ENCODE data around the gene PRG2. TPM values are rescaled to one million over a fixed set of nuclear protein-coding genes. Genes with fewer than 3 reads are reported as not detected.

The PRG2 gene
- total RNA-seq, 1 donor from 2014 or later: 1.0 TPM

DNA sequence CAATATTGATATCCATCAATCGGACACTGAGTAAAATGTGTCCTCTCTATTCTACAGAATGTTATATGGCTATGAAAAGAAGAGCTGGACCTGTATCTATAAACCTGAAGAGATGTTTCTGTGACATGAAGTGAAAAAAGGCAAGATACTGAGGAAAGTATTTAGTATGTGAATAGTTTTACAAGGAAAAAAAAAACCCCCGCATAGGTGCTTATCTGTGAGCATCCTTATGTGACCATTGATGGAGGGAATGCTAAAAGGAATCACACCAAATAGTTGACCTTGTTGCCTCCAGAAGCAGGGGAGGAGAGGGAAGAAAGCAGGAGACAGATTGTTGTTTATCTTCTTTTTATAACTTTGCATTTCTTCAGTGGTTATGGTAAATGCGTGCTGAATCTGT, 661 bp upstream of the PRG2 start:
- no peaks in the 10 kb centered on the region for H3K36me3 ChIP-seq (ENCODE audit: control insufficient read depth in 3 of 3, insufficient read depth in 3 of 3, low read length in 3 of 3)
- H3K27me3 ChIP-seq (ENCODE audit: control insufficient read depth in 3 of 3, insufficient read depth in 3 of 3, low read length in 3 of 3): no peaks in the 10 kb centered on the region
- peaks cover 6 to 16% (median 10%) of the 10 kb centered on the region in 3 donors for H3K4me1 ChIP-seq (ENCODE audit: control insufficient read depth in 3 of 3, insufficient read depth in 3 of 3, low read length in 3 of 3)
- H3K4me3 ChIP-seq (ENCODE audit: low read length in 3 of 3): no peak overlapping the region
- H3K9ac ChIP-seq (ENCODE audit: low read depth in 1 of 3, low read length in 3 of 3): no peak overlapping the region
- H3K9me3 ChIP-seq (ENCODE audit: control insufficient read depth in 3 of 3, low read length in 3 of 3): no peaks in the 10 kb centered on the region
- no peak overlapping the region for H3K27ac ChIP-seq (ENCODE audit: low read depth, low read length)

DNA sequence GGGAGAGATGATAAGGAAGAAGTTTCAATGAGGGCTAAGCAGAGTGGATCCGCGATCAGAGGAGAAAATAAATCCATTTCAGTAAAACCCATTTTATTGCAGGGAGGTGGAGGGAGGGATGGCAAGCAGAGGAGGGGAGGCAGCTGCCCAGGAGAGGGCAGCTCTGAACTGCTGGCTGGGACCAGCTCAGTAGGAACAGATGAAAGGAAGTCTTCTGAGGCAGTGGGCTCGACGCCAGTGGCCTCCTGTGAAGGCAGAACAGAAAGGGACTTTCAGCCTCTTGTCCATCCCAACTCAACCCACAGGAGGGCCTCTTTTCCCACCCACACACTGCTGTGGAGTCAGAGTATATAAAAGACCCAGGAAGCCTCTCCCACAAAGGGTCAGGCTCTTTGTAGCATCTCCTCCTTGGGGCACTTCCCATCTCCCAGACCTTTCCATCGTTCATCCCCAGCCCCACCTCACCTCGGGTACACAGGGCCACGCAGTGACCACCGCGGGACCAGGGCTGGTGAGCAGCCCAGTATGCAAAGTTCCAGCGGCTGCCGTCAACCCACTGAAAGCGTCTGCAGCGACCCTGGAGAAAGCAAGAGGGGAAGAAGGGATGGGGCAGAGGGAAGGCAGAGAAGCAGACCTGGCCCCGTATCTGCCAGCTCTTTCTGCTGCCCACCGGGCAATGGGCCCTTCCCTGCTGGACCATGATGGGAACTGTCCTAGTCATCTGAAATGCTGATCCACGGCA, 3.0 kb downstream of the PRG2 start:
- peaks cover 12 to 24% (median 13%) of the 10 kb centered on the region in 3 donors for H3K4me1 ChIP-seq (ENCODE audit: control insufficient read depth in 3 of 3, insufficient read depth in 3 of 3, low read length in 3 of 3)
- no peaks in the 10 kb centered on the region for H3K9me3 ChIP-seq (ENCODE audit: control insufficient read depth in 3 of 3, low read length in 3 of 3)
- no peak overlapping the region for H3K27ac ChIP-seq (ENCODE audit: low read depth, low read length)

DNA sequence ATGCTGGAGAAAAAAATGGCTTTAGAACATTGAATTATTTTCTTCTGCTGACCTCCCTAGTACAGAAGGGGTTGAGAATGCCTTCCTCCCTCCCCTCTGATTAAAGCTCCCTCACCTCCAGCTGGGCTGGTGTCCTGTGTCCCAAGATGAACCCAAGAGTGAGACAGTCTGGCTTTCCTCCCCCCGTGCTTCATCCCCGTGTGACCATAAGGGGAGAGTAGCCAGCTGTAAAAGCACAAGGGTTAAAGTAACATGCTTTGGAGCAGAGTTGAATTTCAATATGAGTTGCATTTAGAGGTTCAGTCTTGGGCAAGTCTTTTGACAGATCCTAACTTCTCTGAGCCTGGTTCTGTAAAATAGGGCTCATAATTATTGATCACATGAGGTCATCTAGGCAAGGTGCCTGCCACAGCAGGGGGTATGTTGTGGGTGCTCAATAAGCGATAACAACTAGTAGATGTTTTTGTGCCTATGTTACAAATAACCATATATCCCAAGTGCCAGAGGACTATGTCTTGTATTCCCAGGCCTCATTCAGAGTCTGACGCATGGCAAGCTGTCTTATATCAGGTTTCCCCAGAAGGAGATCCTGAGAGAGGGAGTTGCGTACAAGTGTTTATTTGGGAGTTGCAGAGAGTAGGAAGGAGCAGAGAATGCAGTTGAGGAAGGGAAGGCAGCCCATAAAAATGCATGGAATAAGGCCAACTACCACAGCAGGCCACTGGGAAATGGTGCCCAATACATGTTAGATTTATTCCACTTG, 4.1 kb downstream of the PRG2 start:
- Histone ChIP-seq H3K9ac (ENCODE audit: low read depth in 1 of 3, low read length in 3 of 3) (peak overlapping the region in 1 of 3 donors; percentile 50), H3K27ac (ENCODE audit: low read depth, low read length) (peak overlapping the region; percentile 33), H3K27me3 (ENCODE audit: control insufficient read depth in 3 of 3, insufficient read depth in 3 of 3, low read length in 3 of 3) (no peaks in the 10 kb centered on the region), H3K9me3 (ENCODE audit: control insufficient read depth in 3 of 3, low read length in 3 of 3) (no peaks in the 10 kb centered on the region), H3K4me1 (ENCODE audit: control insufficient read depth in 3 of 3, insufficient read depth in 3 of 3, low read length in 3 of 3) (peaks cover 12 to 24% (median 13%) of the 10 kb centered on the region in 3 donors), H3K4me3 (ENCODE audit: low read length in 3 of 3) (no peak overlapping the region), H3K36me3 (ENCODE audit: control insufficient read depth in 3 of 3, insufficient read depth in 3 of 3, low read length in 3 of 3) (no peaks in the 10 kb centered on the region)

More for the DNA sequence above, 3.0 kb downstream of the PRG2 start:
- H3K27me3 ChIP-seq (ENCODE audit: control insufficient read depth in 3 of 3, insufficient read depth in 3 of 3, low read length in 3 of 3): no peaks in the 10 kb centered on the region
- no peak overlapping the region for H3K4me3 ChIP-seq (ENCODE audit: low read length in 3 of 3)
- H3K9ac ChIP-seq (ENCODE audit: low read depth in 1 of 3, low read length in 3 of 3): peak overlapping the region in 1 of 3 donors; percentile 25
- H3K36me3 ChIP-seq (ENCODE audit: control insufficient read depth in 3 of 3, insufficient read depth in 3 of 3, low read length in 3 of 3): no peaks in the 10 kb centered on the region

- Histone ChIP-seq H3K4me3 (ENCODE audit: low read length in 3 of 3) (no peak within 1 kb of the TSS), H3K27ac (ENCODE audit: low read depth, low read length) (no peak within 1 kb of the TSS), H3K9ac (ENCODE audit: low read depth in 1 of 3, low read length in 3 of 3) (no peak within 1 kb of the TSS), H3K36me3 (ENCODE audit: control insufficient read depth in 3 of 3, insufficient read depth in 3 of 3, low read length in 3 of 3) (no peaks in the 10 kb centered on the region), H3K4me1 (ENCODE audit: control insufficient read depth in 3 of 3, insufficient read depth in 3 of 3, low read length in 3 of 3) (peaks cover 2 to 7% (median 4%) of the 10 kb centered on the region in 3 donors), H3K27me3 (ENCODE audit: control insufficient read depth in 3 of 3, insufficient read depth in 3 of 3, low read length in 3 of 3) (peaks cover 0 to 11% (median 7%) of the 10 kb centered on the region in 3 donors), H3K9me3 (ENCODE audit: control insufficient read depth in 3 of 3, low read length in 3 of 3) (no peaks in the 10 kb centered on the region)
These were observed 9.5 kb downstream of the PRG2 start, which contains the start of gene PRG3 for GRCh38 chr11:57380975-57381374. Gene PRG3 (minus strand): TSS chr11:57381150. CDS start chr11:57380708, 442 bp downstream.

- H3K9me3 ChIP-seq (ENCODE audit: control insufficient read depth in 3 of 3, low read length in 3 of 3): no peaks in the 10 kb centered on the region
- H3K36me3 ChIP-seq (ENCODE audit: control insufficient read depth in 3 of 3, insufficient read depth in 3 of 3, low read length in 3 of 3): no peaks in the 10 kb centered on the region
- no peaks in the 10 kb centered on the region for H3K4me1 ChIP-seq (ENCODE audit: control insufficient read depth in 3 of 3, insufficient read depth in 3 of 3, low read length in 3 of 3)
- no peak overlapping the region for H3K9ac ChIP-seq (ENCODE audit: low read depth in 1 of 3, low read length in 3 of 3)
- no peak overlapping the region for H3K4me3 ChIP-seq (ENCODE audit: low read length in 3 of 3)
- no peak overlapping the region for H3K27ac ChIP-seq (ENCODE audit: low read depth, low read length)
- H3K27me3 ChIP-seq (ENCODE audit: control insufficient read depth in 3 of 3, insufficient read depth in 3 of 3, low read length in 3 of 3): peaks cover 0 to 11% (median 7%) of the 10 kb centered on the region in 3 donors
These were observed 10.7 kb downstream of the PRG2 start for GRCh38 chr11:57379732-57380131.

DNA sequence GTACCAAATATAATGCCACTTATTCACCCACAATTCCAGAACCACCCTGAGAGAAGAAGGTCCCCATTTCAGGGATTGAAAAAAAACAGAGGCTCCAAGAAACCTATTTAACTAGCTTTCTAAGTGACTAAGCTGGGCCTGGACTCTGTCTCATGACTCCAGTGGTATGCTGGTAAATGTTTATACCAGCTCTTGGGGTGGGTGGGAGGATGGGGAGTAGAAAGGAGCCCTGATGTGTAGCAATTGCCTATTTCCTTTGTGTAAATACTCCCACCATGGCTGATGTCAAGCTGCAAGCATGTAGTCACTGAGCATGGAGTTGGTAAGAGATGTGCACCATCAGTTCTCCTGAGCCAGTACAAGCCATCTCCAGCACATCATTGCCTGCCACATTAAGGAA, 12.3 kb downstream of the PRG2 start:
- Histone ChIP-seq H3K27me3 (ENCODE audit: control insufficient read depth in 3 of 3, insufficient read depth in 3 of 3, low read length in 3 of 3) (peaks cover 0 to 11% (median 7%) of the 10 kb centered on the region in 3 donors), H3K4me3 (ENCODE audit: low read length in 3 of 3) (no peak overlapping the region), H3K9me3 (ENCODE audit: control insufficient read depth in 3 of 3, low read length in 3 of 3) (no peaks in the 10 kb centered on the region)

DNA sequence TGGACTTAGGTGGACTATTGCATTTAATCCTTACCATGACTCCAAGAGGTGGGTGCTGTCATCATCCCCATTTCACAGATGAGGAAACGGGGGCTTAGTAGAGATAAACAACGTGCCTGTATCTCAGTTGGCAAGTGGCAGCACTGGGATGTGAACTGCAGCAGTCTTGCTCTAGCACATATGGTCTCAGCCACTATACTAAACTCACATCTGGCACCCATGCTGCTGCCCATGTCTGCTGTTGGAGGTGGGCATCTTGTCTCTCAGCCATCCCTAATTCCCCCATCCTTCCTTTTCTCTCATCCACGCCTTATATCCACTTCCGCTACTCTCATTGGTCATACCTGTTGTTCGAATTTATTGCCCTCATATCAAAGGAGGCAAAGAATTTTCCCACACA, 13.3 kb downstream of the PRG2 start:
- Histone ChIP-seq H3K9me3 (ENCODE audit: control insufficient read depth in 3 of 3, low read length in 3 of 3) (no peaks in the 10 kb centered on the region), H3K27me3 (ENCODE audit: control insufficient read depth in 3 of 3, insufficient read depth in 3 of 3, low read length in 3 of 3) (peaks cover 0 to 11% (median 7%) of the 10 kb centered on the region in 3 donors), H3K4me3 (ENCODE audit: low read length in 3 of 3) (no peak overlapping the region), H3K36me3 (ENCODE audit: control insufficient read depth in 3 of 3, insufficient read depth in 3 of 3, low read length in 3 of 3) (no peaks in the 10 kb centered on the region), H3K9ac (ENCODE audit: low read depth in 1 of 3, low read length in 3 of 3) (no peak overlapping the region), H3K27ac (ENCODE audit: low read depth, low read length) (no peak overlapping the region), H3K4me1 (ENCODE audit: control insufficient read depth in 3 of 3, insufficient read depth in 3 of 3, low read length in 3 of 3) (no peaks in the 10 kb centered on the region)

More for the DNA sequence above, 12.3 kb downstream of the PRG2 start:
- Histone ChIP-seq H3K27ac (ENCODE audit: low read depth, low read length) (no peak overlapping the region), H3K4me1 (ENCODE audit: control insufficient read depth in 3 of 3, insufficient read depth in 3 of 3, low read length in 3 of 3) (no peaks in the 10 kb centered on the region), H3K36me3 (ENCODE audit: control insufficient read depth in 3 of 3, insufficient read depth in 3 of 3, low read length in 3 of 3) (no peaks in the 10 kb centered on the region), H3K9ac (ENCODE audit: low read depth in 1 of 3, low read length in 3 of 3) (no peak overlapping the region)

GRCh38 chr11:57376095-57377090, 14.1 kb downstream of the PRG2 start:
- Histone ChIP-seq H3K27ac (ENCODE audit: low read depth, low read length) (no peak overlapping the region), H3K36me3 (ENCODE audit: control insufficient read depth in 3 of 3, insufficient read depth in 3 of 3, low read length in 3 of 3) (no peaks in the 10 kb centered on the region), H3K9me3 (ENCODE audit: control insufficient read depth in 3 of 3, low read length in 3 of 3) (no peaks in the 10 kb centered on the region), H3K4me3 (ENCODE audit: low read length in 3 of 3) (no peak overlapping the region), H3K9ac (ENCODE audit: low read depth in 1 of 3, low read length in 3 of 3) (no peak overlapping the region), H3K27me3 (ENCODE audit: control insufficient read depth in 3 of 3, insufficient read depth in 3 of 3, low read length in 3 of 3) (peaks cover 0 to 11% (median 7%) of the 10 kb centered on the region in 3 donors), H3K4me1 (ENCODE audit: control insufficient read depth in 3 of 3, insufficient read depth in 3 of 3, low read length in 3 of 3) (no peaks in the 10 kb centered on the region)

- Histone ChIP-seq H3K4me1 (ENCODE audit: control insufficient read depth in 3 of 3, insufficient read depth in 3 of 3, low read length in 3 of 3) (no peaks in the 10 kb centered on the region), H3K4me3 (ENCODE audit: low read length in 3 of 3) (no peak overlapping the region), H3K9ac (ENCODE audit: low read depth in 1 of 3, low read length in 3 of 3) (no peak overlapping the region), H3K9me3 (ENCODE audit: control insufficient read depth in 3 of 3, low read length in 3 of 3) (no peaks in the 10 kb centered on the region), H3K27ac (ENCODE audit: low read depth, low read length) (no peak overlapping the region), H3K36me3 (ENCODE audit: control insufficient read depth in 3 of 3, insufficient read depth in 3 of 3, low read length in 3 of 3) (no peaks in the 10 kb centered on the region), H3K27me3 (ENCODE audit: control insufficient read depth in 3 of 3, insufficient read depth in 3 of 3, low read length in 3 of 3) (peaks cover 0 to 11% (median 7%) of the 10 kb centered on the region in 3 donors)
These were observed 15.0 kb downstream of the PRG2 start for GRCh38 chr11:57375490-57375889.

Data from skeletal muscle tissue (tissue), 4 donors.